GM12892 (cell line): ENCODE measurements around the gene PNO1.

Experiments used
- POLR2A ChIP-seq: IDR thresholded peaks from 2 replicates; pipeline ENCODE4 v1.6.1; 2011; ENCODE audit warnings: low read depth, low read length, control low read depth
- POLR2AphosphoS5 ChIP-seq: IDR thresholded peaks from 2 replicates; pipeline ENCODE4 v1.6.1; 2011; ENCODE audit warnings: low read depth, low read length, control low read depth
- TAF1 ChIP-seq: IDR thresholded peaks from 2 replicates; pipeline ENCODE4 v1.6.1; 2011; ENCODE audit warnings: low read depth, mild to moderate bottlenecking, control low read depth, low read length, borderline replicate concordance

DNA sequence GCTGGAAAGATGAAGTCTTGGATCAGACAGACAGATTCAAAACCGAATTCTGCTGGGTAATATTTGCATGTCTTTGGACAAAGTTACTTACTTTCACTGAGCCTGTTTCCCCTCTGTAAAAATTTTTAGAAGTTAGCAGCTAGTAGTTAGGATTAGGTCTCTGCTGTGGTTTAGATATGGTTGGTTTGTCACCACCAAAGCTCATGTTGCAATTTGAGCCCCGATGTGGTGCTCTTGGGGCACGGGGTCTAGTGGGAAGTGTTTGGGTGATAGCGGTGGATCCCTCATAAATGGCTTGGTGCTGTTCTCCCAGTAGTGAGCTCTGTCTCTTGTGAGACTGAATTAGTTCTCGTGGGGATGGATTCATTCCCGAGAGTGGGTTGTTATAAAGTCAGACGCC, 38.9 kb upstream of the PNO1 start:
- TF ChIP-seq POLR2AphosphoS5 = no peak
- TF ChIP-seq POLR2A = no peak
- no peak for TF ChIP-seq TAF1
